HG03045 (cell line): ENCODE data around the gene CTSA.
"Not testable (repeated sequence)": the region's sequence is repeated elsewhere in the genome, so short reads cannot be mapped to it uniquely, and the experiment has no call there.

Source experiments
- ATAC-seq: cut with Tn5 transposase; IDR thresholded peaks from one replicate; pipeline ENCODE4 v1.9.1; 2021; ENCODE audit warnings: mild to moderate bottlenecking, moderate library complexity; ENCODE audit not compliant: unreplicated experiment

Gene CTSA

GRCh38 chr20:45863543-45864470 is 27.3 kb upstream of the CTSA start:
- ATAC-seq: no peak

- no peak for ATAC-seq
Measured at GRCh38 chr20:45866454-45866853, 24.7 kb upstream of the CTSA start.

- no peak for ATAC-seq
Measured at GRCh38 chr20:45867136-45867818, 23.9 kb upstream of the CTSA start.

GRCh38 chr20:45867819-45868176 is 23.3 kb upstream of the CTSA start:
- ATAC-seq: no peak

GRCh38 chr20:45872626-45873025 is 18.5 kb upstream of the CTSA start:
- no peak for ATAC-seq

- no peak for ATAC-seq
Measured at GRCh38 chr20:45873409-45874103, 17.6 kb upstream of the CTSA start.

- ATAC-seq: not testable (repeated sequence)
Measured at GRCh38 chr20:45874104-45874481, 17.0 kb upstream of the CTSA start.

- no peak for ATAC-seq
Measured at GRCh38 chr20:45874576-45874975, 16.6 kb upstream of the CTSA start.

- ATAC-seq: no peak
Measured at GRCh38 chr20:45878076-45878761, 12.9 kb upstream of the CTSA start.

- ATAC-seq: peak; percentile 97
Measured at GRCh38 chr20:45880988-45881788, 9.9 kb upstream of the CTSA start, which contains the start of gene ZSWIM1. TSS of gene ZSWIM1 (plus strand) at chr20:45881227. CDS start at chr20:45882593, 1,366 bp downstream.

- ATAC-seq: no peak
Measured at GRCh38 chr20:45882469-45883099, 8.6 kb upstream of the CTSA start.

- ATAC-seq: no peak
Measured at GRCh38 chr20:45883100-45883469, 8.1 kb upstream of the CTSA start.

GRCh38 chr20:45886590-45887345 is 4.4 kb upstream of the CTSA start:
- ATAC-seq: no peak

GRCh38 chr20:45887346-45887715 is 3.8 kb upstream of the CTSA start, which contains the start of gene SPATA25:
TSS of gene SPATA25 (minus strand) at chr20:45887622. CDS start at chr20:45887590, 32 bp downstream.
- no peak for ATAC-seq

GRCh38 chr20:45888681-45889080 is 2.5 kb upstream of the CTSA start:
- no peak for ATAC-seq

GRCh38 chr20:45890077-45890984 is 804 bp upstream of the CTSA start:
- ATAC-seq: peak; percentile 21

GRCh38 chr20:45892049-45892825 is 1.1 kb downstream of the CTSA start:
- ATAC-seq: no peak
